Stimulated activated CD8-positive, alpha-beta memory T cell treated with anti-CD3 and anti-CD28 coated beads, Interleukin-15, amount 100 ng/mL, for 24 hours (primary cell): ENCODE measurements around the gene GLRX3.

Experiments used
- DNase-seq: peaks from one replicate; pipeline ENCODE4 v3.0.0-alpha.2; 2020; ENCODE audit warnings: low read depth

Gene GLRX3

GRCh38 chr10:130208807-130209206 is 72.6 kb downstream of the GLRX3 start:
- DNase-seq, result no peak

GRCh38 chr10:130212746-130213145 is 76.6 kb downstream of the GLRX3 start:
- no peak for DNase-seq

- no peak for DNase-seq
Measured at GRCh38 chr10:130213286-130214080, 77.3 kb downstream of the GLRX3 start.

DNA sequence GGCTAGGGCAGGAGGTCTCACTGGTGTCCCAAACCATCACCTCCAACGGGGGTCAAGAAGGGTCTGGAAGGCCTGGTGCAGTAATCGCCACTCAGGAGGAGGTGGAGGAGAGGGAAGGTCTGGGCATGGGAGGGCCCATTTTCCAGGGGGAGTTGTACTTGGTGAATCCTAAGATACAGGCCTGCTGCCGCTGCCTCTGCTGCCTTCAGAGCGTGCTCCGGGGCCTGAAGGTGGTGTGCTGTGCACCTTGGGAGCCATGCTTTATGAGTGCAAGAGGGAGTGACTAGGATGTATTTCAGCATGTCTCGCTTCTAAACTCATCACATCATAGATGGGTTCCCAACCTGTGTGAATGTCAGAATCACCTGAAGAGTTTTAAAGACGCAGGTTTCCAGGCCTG is 78.2 kb downstream of the GLRX3 start:
- DNase-seq, result no peak

DNA sequence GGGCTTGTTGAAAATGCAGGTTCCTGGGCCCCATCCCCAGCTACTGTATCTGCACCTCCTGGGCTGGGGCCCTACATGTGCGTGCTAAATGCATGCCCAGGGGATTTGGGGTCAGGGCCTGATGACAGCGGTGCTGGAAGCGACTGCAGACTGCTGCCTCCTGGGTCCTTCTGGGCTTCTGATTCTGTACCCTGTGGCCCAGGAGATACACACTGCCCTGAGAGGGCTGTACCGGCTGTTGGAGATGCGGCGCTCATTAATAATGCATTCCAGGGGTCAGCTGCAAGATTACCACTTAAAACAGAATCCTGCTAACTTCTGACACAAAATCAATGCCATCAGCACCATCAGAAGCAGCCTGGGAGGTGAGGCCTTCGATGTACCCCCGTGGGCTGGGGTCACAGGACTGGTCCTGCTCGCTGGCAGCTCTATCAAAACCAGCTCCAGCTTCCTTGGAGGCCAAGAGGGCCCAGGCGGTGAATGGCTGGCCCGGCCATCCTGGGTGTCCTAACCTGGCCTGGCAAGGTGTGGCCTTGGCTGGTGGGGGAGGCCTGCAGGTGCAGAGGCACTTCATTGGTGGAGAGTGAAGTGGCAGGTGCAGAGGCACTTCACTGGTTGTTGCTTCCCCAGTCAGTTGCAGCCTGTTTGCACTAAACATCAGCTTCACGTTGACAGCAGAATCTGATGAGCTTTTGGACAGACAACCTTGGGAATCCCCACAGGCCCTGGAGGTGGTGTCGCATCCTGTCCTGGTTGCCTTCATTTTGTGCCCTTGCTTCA is 79.2 kb downstream of the GLRX3 start:
- DNase-seq, result no peak

DNA sequence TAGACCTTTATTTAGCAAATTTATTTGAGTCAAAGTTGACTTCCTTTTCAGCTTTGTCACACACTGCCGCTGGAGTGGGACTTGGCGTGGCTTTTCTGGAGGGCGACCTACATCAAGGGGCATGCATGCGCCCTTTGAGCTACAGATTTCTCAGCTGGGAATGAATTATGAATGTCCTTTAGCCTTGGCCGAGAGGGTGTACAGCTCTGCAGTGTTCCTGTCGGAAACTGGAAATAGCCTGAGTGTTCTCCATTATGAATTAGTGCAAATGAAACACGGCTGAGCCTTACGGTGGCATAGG is 79.7 kb downstream of the GLRX3 start:
- no peak for DNase-seq

DNA sequence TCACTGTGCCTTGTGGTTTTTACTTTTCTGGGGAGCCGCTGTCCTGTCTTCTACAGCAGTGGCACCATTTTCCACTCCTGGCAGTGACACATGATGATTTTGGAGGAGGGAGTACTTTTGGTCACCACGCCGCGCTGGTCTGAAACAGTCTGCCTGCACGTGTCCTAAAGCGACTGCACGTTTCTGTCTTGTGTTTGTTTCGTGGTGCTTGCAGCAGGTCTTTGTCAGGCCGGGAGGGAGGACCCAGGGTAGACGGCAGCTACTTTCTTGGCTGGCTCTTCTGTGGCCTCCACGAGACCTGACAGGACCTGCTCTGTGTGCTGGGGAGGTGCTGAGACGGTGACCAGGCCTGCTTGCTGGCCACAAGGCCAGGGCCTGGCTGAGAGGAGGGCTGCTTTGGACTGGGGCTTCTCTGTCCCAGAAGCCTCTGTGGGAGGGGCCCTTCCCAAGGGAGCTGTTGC is 82.0 kb downstream of the GLRX3 start:
- DNase-seq, result no peak

DNA sequence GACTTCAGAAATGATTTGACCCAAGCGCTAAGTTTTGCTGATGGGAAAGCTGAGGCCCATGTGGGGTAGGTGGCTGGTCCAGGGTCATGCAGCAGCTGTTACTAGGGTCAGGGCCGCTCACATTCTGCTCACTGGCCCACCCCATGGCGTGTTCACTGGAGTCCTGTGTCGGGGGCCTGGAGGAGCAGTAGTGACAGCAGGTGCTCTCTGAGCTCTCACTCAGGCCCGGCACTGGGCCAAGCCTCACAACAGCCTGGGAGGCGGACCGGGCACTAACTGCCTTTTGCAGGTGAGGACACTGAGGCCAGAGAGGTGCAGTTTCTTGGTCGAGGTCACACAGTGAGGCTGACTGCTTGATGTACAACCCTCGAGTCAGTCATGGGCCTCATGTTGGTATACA is 82.7 kb downstream of the GLRX3 start:
- no peak for DNase-seq

DNA sequence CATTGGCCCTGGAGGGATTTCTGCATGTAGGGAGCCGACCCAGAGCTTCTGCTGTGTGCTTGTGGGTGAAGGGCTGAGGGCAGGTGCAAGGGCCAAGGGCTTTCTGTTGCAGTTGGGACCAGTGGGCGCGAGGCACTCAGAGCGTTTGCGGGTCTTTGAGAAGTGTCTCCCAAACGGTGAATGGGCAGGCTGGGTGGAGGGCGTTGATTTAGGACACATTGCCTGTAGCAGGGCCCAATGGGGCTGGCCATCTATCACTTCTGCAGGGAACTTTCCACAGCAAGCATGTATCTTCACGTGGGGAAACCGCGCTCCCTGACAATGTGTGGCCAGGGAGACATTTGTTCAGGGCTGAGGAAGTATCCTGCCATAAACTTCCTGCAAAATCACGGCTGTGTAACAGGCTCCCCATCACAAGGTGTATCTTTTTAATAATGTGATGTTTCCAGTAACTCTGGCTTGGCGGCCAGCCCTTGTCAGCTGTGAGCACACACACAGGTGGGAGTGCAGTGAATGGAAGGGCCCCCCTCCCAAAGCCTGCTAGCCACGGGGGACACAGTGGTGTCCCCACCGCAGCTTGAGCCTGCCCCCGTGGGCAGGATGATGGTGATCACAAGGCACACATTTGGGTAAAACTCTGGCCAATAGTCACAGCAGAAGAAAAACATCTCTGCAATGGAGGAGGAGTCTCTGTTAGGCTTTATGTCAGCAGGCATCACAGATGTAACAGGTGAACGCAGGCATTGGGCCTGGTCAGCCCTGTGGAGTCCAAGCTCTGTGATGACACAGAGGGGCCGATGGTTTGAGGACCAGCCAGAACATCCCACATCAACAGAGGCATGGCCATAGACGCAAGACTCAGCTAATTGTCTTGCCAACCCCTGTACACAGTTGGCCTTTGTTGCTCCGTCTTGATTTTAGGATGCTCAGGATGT is 84.3 kb downstream of the GLRX3 start:
- no peak for DNase-seq

- no peak for DNase-seq
Measured at GRCh38 chr10:130221456-130222375, 85.5 kb downstream of the GLRX3 start.

GRCh38 chr10:130222381-130222780 is 86.2 kb downstream of the GLRX3 start:
- DNase-seq, result no peak

DNA sequence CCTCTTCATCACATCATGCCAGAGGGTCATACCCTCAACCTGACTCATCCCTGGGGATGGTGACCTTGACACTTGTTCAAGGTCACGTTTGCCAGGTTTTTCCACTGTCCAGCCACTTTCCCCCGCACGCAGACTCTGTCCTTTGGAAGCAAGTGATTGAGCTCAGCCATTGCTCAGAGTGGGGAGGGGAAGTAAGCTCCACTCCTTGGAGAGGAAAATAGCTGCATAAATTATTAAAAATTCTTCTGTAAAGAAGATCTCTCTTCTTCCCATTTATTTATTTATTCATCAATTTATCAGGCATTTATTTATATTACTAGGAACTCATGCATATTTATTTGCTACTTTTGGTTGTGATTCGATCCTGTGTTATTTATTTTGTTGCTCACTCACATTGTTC is 88.0 kb downstream of the GLRX3 start:
- no peak for DNase-seq

GRCh38 chr10:130226012-130226411 is 89.8 kb downstream of the GLRX3 start:
- DNase-seq, result no peak

GRCh38 chr10:130227883-130228282 is 91.7 kb downstream of the GLRX3 start:
- DNase-seq, result no peak
